Loucy (cell line): Measurements from ENCODE around the gene PCDHB11.
"Not testable (repeated sequence)": the region's sequence is repeated elsewhere in the genome, so short reads cannot be mapped to it uniquely, and the experiment has no call there.

Experiments used
- CTCF ChIP-seq: fragments of 200-600 bp; sonication (generic); conservative IDR thresholded peaks from 2 replicates; pipeline ENCODE4 v1.5.1; 2014; ENCODE audit warnings: mild to moderate bottlenecking, antibody characterized with exemption, low read length
- EZH2phosphoT487 ChIP-seq: fragments of 200-600 bp; IDR thresholded peaks from 2 replicates; pipeline ENCODE4 v1.6.1; 2018; ENCODE audit warnings: antibody characterized with exemption, mild to moderate bottlenecking, moderate library complexity, borderline replicate concordance

DNA sequence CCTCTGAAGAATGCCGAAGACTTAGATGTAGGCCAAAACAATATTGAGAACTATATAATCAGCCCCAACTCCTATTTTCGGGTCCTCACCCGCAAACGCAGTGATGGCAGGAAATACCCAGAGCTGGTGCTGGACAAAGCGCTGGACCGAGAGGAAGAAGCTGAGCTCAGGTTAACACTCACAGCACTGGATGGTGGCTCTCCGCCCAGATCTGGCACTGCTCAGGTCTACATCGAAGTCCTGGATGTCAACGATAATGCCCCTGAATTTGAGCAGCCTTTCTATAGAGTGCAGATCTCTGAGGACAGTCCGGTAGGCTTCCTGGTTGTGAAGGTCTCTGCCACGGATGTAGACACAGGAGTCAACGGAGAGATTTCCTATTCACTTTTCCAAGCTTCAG is 15.2 kb downstream of the PCDHB11 start:
- not testable (repeated sequence) for TF ChIP-seq CTCF, EZH2phosphoT487
